AG09319 (cell line): Measurements from ENCODE around the gene ZFP36.
A peak's percentile ranks its signal among the peaks of the same experiment; 100 is the strongest.

Experiments used
- DNase-seq: peaks from one replicate; pipeline ENCODE4 v3.0.0-alpha.2; 2010; ENCODE audit warnings: low read depth; ENCODE audit errors: extremely low read depth
- TF ChIP-seq, protein P1 (sequence below): IDR thresholded peaks from 2 replicates; pipeline ENCODE4 v1.5.1; 2011; ENCODE audit warnings: low read depth, mild to moderate bottlenecking, inconsistent platforms, low read length, moderate library complexity

ZFP36 gene

GRCh38 chr19:39406656-39407409 lies at the start of gene ZFP36:
Gene ZFP36, plus strand, starts transcription at chr19:39406847. Its CDS starts 58 bp downstream, at chr19:39406905.
- TF ChIP-seq, protein P1, sequence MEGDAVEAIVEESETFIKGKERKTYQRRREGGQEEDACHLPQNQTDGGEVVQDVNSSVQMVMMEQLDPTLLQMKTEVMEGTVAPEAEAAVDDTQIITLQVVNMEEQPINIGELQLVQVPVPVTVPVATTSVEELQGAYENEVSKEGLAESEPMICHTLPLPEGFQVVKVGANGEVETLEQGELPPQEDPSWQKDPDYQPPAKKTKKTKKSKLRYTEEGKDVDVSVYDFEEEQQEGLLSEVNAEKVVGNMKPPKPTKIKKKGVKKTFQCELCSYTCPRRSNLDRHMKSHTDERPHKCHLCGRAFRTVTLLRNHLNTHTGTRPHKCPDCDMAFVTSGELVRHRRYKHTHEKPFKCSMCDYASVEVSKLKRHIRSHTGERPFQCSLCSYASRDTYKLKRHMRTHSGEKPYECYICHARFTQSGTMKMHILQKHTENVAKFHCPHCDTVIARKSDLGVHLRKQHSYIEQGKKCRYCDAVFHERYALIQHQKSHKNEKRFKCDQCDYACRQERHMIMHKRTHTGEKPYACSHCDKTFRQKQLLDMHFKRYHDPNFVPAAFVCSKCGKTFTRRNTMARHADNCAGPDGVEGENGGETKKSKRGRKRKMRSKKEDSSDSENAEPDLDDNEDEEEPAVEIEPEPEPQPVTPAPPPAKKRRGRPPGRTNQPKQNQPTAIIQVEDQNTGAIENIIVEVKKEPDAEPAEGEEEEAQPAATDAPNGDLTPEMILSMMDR: no peak; the same call in 1 of the 2 replicates
- peak; percentile 87 for DNase-seq

GRCh38 chr19:39359026-39359425 lies 47.6 kb upstream of the ZFP36 start:
- DNase-seq: no peak
- TF ChIP-seq, protein P1: no peak

DNA sequence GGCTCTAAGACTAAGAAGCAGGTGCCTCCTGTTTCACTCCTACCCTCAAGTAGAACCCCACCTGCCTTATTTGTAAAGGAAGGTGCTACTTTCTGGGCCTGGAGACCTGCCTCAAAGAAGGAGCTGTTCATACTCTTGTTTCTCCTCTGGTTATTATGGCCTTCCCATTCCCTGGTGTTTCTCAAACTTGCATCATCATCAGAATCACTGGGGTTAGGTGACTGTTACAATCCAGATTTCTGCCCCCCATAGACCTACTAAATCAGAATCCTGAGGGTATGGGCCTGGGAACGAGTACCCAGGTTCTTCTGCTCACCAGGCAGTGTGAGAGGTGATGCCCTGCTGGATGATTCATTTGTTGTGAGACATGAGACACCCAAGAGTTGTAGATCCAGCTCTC lies 46.0 kb upstream of the ZFP36 start:
- TF ChIP-seq, protein P1: no peak
- no peak for DNase-seq

- TF ChIP-seq, protein P1: no peak
- DNase-seq: no peak
Measured at GRCh38 chr19:39362682-39363657, 43.7 kb upstream of the ZFP36 start.

- TF ChIP-seq, protein P1: no peak
- no peak for DNase-seq
Measured at GRCh38 chr19:39363901-39364457, 42.7 kb upstream of the ZFP36 start.

- DNase-seq: no peak
- TF ChIP-seq, protein P1: no peak
Measured at GRCh38 chr19:39365531-39365930, 41.1 kb upstream of the ZFP36 start.
